Measurements from ENCODE around the gene KIF15.
"Not testable (repeated sequence)": the region's sequence is repeated elsewhere in the genome, so short reads cannot be mapped to it uniquely, and the experiment has no call there.

KIF15 gene

DNA sequence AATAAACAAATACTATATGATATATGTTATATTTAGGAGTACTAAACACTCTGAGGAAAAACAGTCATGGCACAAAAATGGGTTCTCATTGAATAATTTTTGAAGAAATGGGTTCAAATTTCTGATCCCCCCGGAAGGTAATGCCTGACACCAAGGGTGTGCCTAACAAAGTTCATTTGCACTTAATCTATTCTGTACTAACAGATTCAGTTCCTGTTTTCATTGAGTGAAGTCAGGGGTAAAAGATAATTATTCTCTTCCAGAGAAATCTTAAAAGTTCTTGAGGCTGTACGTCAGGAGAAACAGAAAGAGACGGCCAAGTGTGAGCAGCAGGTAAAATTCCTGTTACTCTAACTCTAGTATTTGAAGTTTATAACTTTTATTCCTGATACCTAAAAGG, 65.6 kb downstream of the KIF15 start:
- no peak for DNase-seq (ENCODE audit: low read depth in 3 of 3)

- DNase-seq (ENCODE audit: low read depth in 3 of 3) = no peak
Measured at GRCh38 chr3:44831232-44831631, 69.6 kb downstream of the KIF15 start.

DNA sequence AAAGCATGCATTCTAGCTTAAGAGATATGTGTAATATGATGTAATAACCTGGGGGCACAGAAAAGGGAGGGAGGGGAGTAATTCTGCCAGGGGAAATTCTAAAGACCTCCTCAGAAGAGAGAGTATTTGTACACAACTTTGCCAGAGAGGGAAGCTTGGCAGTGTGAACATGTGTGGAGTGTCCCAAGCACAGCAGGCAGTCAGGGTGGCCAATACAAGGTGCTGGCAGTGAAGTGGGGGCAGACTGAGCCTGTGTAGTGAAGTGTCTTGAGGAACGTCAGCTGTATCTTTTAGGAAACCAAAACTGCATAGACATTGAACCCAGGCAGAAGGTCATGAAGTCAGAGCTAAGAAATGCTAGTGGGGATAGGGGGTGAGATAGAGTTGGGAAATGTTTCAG, 70.4 kb downstream of the KIF15 start:
- DNase-seq (ENCODE audit: low read depth in 3 of 3) = no peak

- DNase-seq (ENCODE audit: low read depth in 3 of 3) = no peak
Measured at GRCh38 chr3:44832965-44833364, 71.4 kb downstream of the KIF15 start.

DNA sequence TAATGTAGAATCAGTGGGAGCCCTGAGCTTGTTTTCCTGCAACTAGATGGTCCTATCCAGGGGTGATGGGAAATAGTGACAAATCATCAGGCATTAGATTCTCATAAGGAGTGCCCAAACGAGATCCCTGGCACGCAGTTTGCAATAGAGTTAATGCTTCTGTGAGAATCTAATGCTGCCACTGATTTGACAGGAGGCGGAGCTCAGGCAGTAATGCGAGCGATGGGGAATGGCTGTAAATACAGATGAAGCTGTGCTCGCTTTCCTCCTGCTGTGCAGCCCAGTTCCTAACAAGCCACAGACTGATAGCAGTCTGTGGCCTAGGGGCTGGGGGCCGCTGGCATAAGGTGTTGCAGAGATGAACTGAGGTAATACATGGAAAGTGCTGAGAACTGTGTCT, 71.8 kb downstream of the KIF15 start:
- DNase-seq (ENCODE audit: low read depth in 3 of 3) = no peak

DNA sequence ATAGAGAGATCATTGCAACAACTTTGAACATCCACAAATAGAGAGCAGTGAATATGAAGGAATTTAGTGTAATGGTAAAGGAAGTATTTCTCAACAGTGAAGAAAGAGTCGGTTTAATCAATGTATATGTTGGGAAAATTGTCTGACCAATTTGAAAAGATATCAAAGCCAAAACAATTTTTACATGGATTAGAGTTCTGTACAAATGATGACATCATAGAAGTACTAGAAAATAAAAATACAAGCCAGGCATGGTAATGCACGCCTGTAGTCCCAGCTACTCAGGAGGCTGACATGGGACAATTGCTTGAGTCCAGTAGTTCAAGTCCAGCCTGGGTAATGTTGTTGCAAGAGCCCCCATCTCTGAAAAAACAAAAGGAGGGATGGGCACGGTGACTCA, 74.1 kb downstream of the KIF15 start:
- DNase-seq (ENCODE audit: low read depth in 3 of 3) = no peak

GRCh38 chr3:44842376-44842775, 80.8 kb downstream of the KIF15 start:
- no peak for DNase-seq (ENCODE audit: low read depth in 3 of 3)

GRCh38 chr3:44845528-44846520, 84.2 kb downstream of the KIF15 start:
- DNase-seq (ENCODE audit: low read depth in 3 of 3) = no peak

GRCh38 chr3:44848634-44849033, 87.0 kb downstream of the KIF15 start:
- no peak for DNase-seq (ENCODE audit: low read depth in 3 of 3)

DNA sequence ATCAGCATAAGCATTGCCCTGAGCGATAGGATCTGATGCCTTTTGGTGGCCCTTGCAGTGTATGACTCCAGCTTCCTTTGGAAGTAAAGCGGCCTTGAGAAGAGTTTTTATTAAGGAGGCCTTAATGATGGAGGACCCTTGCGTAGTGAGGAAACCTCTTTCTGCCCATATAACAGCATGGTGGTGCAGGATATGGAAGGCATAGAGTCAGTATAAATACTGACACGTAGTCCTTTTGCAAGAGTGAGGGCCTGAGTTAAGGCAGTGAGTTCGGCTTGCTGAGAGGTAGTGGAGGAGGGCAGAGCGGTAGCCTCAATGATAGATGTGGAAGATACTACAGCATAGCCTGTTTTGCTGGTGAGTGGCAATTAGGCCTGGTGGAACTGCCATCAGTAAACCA, 95.1 kb downstream of the KIF15 start:
- DNase-seq (ENCODE audit: low read depth in 3 of 3) = not testable (repeated sequence)

GRCh38 chr3:44860117-44860516, 98.5 kb downstream of the KIF15 start:
- DNase-seq (ENCODE audit: low read depth in 3 of 3) = no peak

DNA sequence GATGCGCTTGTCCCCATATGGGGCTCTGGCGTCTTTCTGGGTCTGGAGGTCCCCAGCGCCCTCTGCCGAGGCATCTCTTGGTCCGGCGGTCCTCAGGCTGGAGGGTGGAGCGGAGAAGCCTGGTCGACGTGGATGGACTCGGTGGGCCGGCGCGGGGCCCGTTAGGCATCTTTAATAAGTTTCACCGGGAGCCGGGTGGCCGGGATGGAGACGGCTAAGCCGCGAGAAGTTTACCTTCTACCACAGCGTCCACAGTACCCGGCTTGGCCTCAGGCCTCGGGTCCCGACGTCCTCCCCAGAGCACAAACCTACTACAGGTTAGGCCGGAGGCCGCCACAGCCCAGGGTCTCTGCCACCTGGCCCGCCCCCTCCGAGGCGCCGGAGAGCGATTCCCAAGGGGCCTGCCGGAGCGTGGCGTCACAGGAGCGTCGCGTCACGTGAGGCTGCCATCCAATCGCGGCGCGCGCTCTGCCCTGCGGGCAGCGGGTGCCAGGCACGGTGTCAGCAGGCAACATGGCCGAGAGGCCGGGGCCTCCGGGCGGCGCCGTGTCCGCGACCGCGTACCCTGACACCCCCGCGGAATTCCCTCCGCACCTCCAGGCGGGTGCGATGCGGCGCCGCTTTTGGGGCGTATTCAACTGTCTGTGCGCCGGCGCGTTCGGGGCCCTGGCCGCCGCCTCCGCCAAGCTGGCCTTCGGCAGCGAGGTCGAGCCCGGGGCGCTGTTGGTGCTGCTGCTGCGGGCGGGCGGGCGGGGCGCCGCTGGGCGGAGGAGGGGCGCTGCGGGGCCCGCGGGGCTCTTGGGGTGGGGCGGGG, 100.0 kb downstream of the KIF15 start, which contains the start of gene TMEM42:
TSS of gene TMEM42 (plus strand) at position 501 of the 814 bp plus-strand sequence. CDS start at position 514, 13 bp downstream.
- peak; percentile 67 to 80 (median 77) for DNase-seq (ENCODE audit: low read depth in 3 of 3)

DNA sequence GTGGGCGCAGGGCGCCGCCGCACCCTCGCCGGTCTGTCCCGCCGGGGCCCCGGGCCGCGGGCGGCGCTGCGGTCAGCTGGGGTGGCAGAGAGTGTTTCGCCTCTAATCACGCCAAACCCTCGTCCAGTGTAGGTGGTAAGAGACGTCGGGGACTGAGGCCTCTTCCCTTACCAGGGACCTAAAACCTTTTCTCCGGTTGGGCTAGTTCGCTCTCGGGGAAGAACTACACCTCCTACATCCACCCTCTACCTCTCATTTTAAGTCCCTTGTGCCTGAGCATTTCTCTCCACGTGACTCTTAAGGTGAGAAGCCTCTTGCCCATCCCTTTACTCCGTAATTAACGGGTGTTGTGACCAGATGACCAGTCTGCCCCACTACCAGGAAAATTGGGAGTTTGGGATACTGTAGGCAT, 100.6 kb downstream of the KIF15 start:
- no peak for DNase-seq (ENCODE audit: low read depth in 3 of 3)

DNA sequence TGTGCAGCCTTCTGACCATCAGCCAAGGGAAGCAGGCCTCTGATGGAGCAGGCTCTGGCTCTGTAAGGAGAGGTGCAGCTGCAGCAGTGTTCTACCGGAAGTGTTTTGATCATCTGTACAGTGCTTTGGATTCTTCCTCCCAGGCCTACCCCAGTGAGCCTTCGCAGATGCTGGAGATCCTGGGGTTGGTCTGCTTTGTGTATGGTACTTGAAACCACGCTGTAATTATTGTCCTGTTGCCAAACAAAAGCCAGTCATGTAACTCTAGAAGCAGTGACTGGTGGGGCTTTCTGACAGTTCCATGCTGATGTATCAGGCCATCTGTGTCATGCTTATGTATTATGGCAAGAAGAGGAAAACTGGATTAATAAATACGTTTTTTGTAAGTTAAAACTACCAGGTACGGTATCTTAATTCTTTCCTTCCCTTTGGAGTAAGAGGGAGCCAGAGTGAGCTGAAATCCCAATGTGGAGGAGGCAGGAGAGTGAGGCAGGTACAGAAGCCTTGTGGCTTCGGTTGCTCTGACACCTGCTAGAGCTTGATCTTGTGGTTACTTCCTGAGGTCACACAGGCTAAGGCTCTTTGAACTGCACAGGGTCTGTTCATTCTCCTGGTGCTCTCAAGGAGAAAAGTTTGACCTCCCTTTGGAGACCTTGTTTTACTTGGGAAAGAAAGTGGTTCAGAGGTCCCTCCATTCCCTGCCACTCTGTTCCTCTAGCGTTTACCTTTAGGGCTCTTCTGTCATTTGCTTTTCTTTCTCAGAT, 103.9 kb downstream of the KIF15 start:
- DNase-seq (ENCODE audit: low read depth in 3 of 3) = no peak

- DNase-seq (ENCODE audit: low read depth in 3 of 3) = no peak
Measured at GRCh38 chr3:44867421-44868111, 106.0 kb downstream of the KIF15 start.

GRCh38 chr3:44870375-44871061, 108.9 kb downstream of the KIF15 start:
- DNase-seq (ENCODE audit: low read depth in 3 of 3) = no peak

GRCh38 chr3:44874308-44874707, 112.7 kb downstream of the KIF15 start, which contains the start of gene TGM4:
TSS of gene TGM4 (plus strand) at chr3:44874608. CDS start at chr3:44874679, 71 bp downstream.
- DNase-seq (ENCODE audit: low read depth in 3 of 3) = no peak

DNA sequence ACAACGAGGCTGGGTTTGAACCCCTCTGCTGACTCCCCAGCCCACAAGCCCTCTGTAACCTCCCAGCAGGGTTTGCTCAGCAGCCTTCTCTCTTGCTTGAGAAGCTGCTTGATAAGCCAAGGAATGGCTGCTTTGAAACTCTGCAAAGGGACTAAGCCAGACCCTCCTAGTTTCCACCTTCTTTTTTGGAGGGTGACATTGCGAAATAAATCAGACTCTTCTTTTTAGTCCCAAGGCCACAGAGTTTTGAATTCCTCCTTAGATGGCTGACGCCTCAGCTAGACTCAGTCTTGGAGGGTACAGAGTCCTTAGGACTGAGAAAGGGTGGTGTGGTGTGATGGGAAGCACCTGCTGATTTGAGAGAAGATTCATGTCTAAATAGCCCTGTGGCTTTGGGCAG, 114.0 kb downstream of the KIF15 start:
- DNase-seq (ENCODE audit: low read depth in 3 of 3) = no peak

DNA sequence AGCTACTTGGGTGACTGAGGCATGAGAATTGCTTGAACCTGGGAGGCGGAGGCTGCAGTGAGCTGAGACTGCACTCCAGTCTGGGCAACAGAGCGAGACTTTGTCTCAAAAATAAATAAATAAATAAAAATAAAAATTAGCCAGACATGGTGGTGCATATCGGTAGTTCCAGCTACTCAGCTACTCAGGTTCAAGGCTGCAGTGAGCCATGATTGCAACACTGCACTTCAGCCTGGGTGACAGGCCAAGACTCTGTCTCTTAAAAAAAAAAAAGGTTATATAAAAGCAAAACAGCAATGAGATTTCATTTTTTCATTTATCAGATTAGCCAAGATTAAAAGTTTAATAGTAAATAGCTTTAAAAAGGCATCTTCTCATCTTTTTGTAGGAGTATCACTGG, 115.7 kb downstream of the KIF15 start:
- no peak for DNase-seq (ENCODE audit: low read depth in 3 of 3)

- no peak for DNase-seq (ENCODE audit: low read depth in 3 of 3)
Measured at GRCh38 chr3:44880284-44880683, 118.7 kb downstream of the KIF15 start.
